ENCODE results near the gene KRT39. TPM values are rescaled to one million over a fixed set of nuclear protein-coding genes. Genes with fewer than 3 reads are reported as not detected.

The KRT39 gene
- total and polyA plus RNA-seq, 2 of the 13 experiments (the other 11 are each of a cell fraction or from before 2014, with no cell fraction given), result 0.07 to 1.2 TPM

GRCh38 chr17:40956401-40957254 is 10.1 kb downstream of the KRT39 start (continued):
- peak; percentile 98 for TF ChIP-seq HNF1B (CRISPR knock-in tag; IDR thresholded peaks at IDR 0.05)
- no peak; the same call in 1 of the 2 replicates for TF ChIP-seq ZNF782 (CRISPR knock-in tag; IDR thresholded peaks at IDR 0.05; ENCODE audit: borderline replicate concordance)
- no peak for TF ChIP-seq SOX6 (IDR thresholded peaks at IDR 0.05)
- TF ChIP-seq SOX6 (CRISPR knock-in tag; IDR thresholded peaks at IDR 0.05), result peak; percentile 98
- TF ChIP-seq RCOR2 (CRISPR knock-in tag; IDR thresholded peaks at IDR 0.05), result peak; percentile 99
- TF ChIP-seq SATB2 (CRISPR knock-in tag; IDR thresholded peaks at IDR 0.05), result 0 out of 2 replicates have a peak, but pooled peaks have one; percentile 57
- no peak for TF ChIP-seq CC2D1A (CRISPR knock-in tag; IDR thresholded peaks at IDR 0.05)
- TF ChIP-seq SOX5 (CRISPR knock-in tag; IDR thresholded peaks at IDR 0.05; ENCODE audit: borderline replicate concordance), result peak; percentile 98
- TF ChIP-seq ZNF704 (CRISPR knock-in tag; IDR thresholded peaks at IDR 0.05; ENCODE audit: borderline replicate concordance), result no peak
- 0 out of 2 replicates have a peak, but pooled peaks have one; percentile 50 for TF ChIP-seq MAFF (IDR thresholded peaks at IDR 0.05; ENCODE audit: low read depth, low read length)
- 0 out of 2 replicates have a peak, but pooled peaks have one; percentile 46 for TF ChIP-seq ZBTB26 (CRISPR knock-in tag; IDR thresholded peaks at IDR 0.05; ENCODE audit: borderline replicate concordance)
- peak; percentile 58; the same call in 1 of the 2 replicates for TF ChIP-seq ZNF569 (CRISPR knock-in tag; IDR thresholded peaks at IDR 0.05; ENCODE audit: borderline replicate concordance)
- peak; percentile 72; the same call in 1 of the 2 replicates for TF ChIP-seq ARNTL (CRISPR knock-in tag; IDR thresholded peaks at IDR 0.05)
- 0 out of 2 replicates have a peak, but pooled peaks have one; percentile 81 for TF ChIP-seq ZNF788 (CRISPR knock-in tag; IDR thresholded peaks at IDR 0.05; ENCODE audit: borderline replicate concordance)
- TF ChIP-seq ZNF24 (IDR thresholded peaks at IDR 0.05), result peak; percentile 79
- no peak for TF ChIP-seq SNAI1 (CRISPR knock-in tag; IDR thresholded peaks at IDR 0.05; ENCODE audit: borderline replicate concordance)
- TF ChIP-seq NFE2 (CRISPR knock-in tag; IDR thresholded peaks at IDR 0.05), result peak; percentile 18; the same call in 1 of the 2 replicates
- no peak for TF ChIP-seq XBP1 (CRISPR knock-in tag; IDR thresholded peaks at IDR 0.05)
- TF ChIP-seq ZNF224 (CRISPR knock-in tag; IDR thresholded peaks at IDR 0.05), result no peak
- no peak; the same call in 1 of the 2 replicates for TF ChIP-seq ZNF460 (CRISPR knock-in tag; IDR thresholded peaks at IDR 0.05; ENCODE audit: borderline replicate concordance)
- peak; percentile 84; the same call in 1 of the 2 replicates for TF ChIP-seq RFXANK (CRISPR knock-in tag; IDR thresholded peaks at IDR 0.05)
- 0 out of 2 replicates have a peak, but pooled peaks have one; percentile 70 for TF ChIP-seq RNF2 (conservative IDR thresholded peaks at IDR 0.05; ENCODE audit: low read depth)
- TF ChIP-seq ZMYM3 (CRISPR knock-in tag; IDR thresholded peaks at IDR 0.05), result peak; percentile 88
- peak; percentile 97; the same call in 1 of the 2 replicates for TF ChIP-seq FOXJ3 (CRISPR knock-in tag; IDR thresholded peaks at IDR 0.05; ENCODE audit: borderline replicate concordance)
- no peak for TF ChIP-seq NFRKB (IDR thresholded peaks at IDR 0.05)
- peak; percentile 93; the same call in 1 of the 2 replicates for TF ChIP-seq ZNF556 (CRISPR knock-in tag; IDR thresholded peaks at IDR 0.05; ENCODE audit: borderline replicate concordance)
- TF ChIP-seq ZBTB38 (CRISPR knock-in tag; IDR thresholded peaks at IDR 0.05), result peak; percentile 27; the same call in 1 of the 2 replicates
- peak; percentile 96 for TF ChIP-seq IRF2 (CRISPR knock-in tag; IDR thresholded peaks at IDR 0.05)

Data from HepG2 (cell line).